Osteocyte (in vitro differentiated cells): Measurements from ENCODE around the gene PTPRN2. TPM values are rescaled to one million over a fixed set of nuclear protein-coding genes. Genes with fewer than 3 reads are reported as not detected.
"Not testable (repeated sequence)": the region's sequence is repeated elsewhere in the genome, so short reads cannot be mapped to it uniquely, and the experiment has no call there.

Source experiments
- DNase-seq: peaks from one replicate; pipeline ENCODE4 v3.0.0; 2021; ENCODE audit warnings: mixed read lengths; ENCODE audit not compliant: unreplicated experiment; ENCODE audit errors: extremely low spot score
- H3K27ac Mint-ChIP-seq: one replicate; pipeline ENCODE4 v1.8.0; 2021; ENCODE audit warnings: mild to moderate bottlenecking, mixed read lengths; ENCODE audit not compliant: unreplicated experiment
- H3K27me3 Mint-ChIP-seq: one replicate; pipeline ENCODE4 v1.8.0; 2021; ENCODE audit warnings: mixed read lengths; ENCODE audit not compliant: unreplicated experiment
- H3K36me3 Mint-ChIP-seq: one replicate; pipeline ENCODE4 v1.8.0; 2021; ENCODE audit warnings: mixed read lengths; ENCODE audit not compliant: unreplicated experiment
- H3K4me1 Mint-ChIP-seq: one replicate; pipeline ENCODE4 v1.8.0; 2021; ENCODE audit warnings: mixed read lengths; ENCODE audit not compliant: unreplicated experiment
- H3K4me3 Mint-ChIP-seq: one replicate; pipeline ENCODE4 v1.8.0; 2021; ENCODE audit warnings: mild to moderate bottlenecking, moderate library complexity, mixed read lengths; ENCODE audit not compliant: unreplicated experiment
- H3K9me3 Mint-ChIP-seq: one replicate; pipeline ENCODE4 v1.8.0; 2021; ENCODE audit warnings: mixed read lengths; ENCODE audit not compliant: unreplicated experiment
- total RNA-seq: library from RNA; stranded (reverse); gene quantifications from 2 replicates; pipeline ENCODE4 v1.2.1, GENCODE V29; 2021
- TF ChIP-seq, protein P1 (sequence below): fragments of 200-600 bp; sonication (generic); IDR thresholded peaks from 2 replicates; pipeline ENCODE4 v1.5.0; 2021; ENCODE audit warnings: antibody characterized with exemption, mild to moderate bottlenecking, moderate library complexity

The PTPRN2 gene
- total RNA-seq, 1 donor from 2014 or later: 0.59 TPM

DNA sequence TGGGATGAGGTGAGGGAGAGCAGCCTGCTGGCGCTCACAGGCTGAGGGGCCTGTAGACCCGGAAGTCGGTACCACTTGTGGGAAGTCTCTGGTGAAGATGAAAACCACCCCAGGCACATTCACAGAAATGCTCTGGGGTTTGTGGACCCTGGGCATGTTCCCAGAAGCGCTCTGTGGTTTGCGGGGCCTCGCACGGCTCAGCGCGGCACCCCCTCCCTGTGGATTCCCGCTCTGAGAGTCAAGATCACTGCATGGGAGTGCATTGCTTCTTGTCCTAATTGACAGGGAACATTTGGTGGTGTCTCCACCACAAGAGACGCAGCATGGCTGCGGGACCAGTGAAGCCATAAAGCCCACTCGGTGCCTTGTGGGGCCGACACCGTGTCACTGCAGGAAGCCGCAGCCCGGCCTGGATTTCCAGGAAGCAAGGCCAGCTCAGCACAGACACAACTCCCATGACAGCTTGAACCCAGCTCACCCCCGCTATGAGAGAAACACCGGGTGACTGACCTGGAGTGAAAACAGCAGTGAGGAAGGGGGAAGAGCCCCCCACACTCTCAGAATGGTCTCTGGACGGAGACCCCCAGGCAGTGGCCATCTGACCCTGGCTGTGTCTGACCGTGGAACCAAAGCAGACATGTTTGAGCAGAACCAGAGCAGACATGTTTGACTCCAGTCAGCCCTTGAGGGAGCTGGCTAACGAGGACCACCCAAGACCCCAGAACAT, 157.2 kb downstream of the PTPRN2 start:
- TF ChIP-seq, protein P1, sequence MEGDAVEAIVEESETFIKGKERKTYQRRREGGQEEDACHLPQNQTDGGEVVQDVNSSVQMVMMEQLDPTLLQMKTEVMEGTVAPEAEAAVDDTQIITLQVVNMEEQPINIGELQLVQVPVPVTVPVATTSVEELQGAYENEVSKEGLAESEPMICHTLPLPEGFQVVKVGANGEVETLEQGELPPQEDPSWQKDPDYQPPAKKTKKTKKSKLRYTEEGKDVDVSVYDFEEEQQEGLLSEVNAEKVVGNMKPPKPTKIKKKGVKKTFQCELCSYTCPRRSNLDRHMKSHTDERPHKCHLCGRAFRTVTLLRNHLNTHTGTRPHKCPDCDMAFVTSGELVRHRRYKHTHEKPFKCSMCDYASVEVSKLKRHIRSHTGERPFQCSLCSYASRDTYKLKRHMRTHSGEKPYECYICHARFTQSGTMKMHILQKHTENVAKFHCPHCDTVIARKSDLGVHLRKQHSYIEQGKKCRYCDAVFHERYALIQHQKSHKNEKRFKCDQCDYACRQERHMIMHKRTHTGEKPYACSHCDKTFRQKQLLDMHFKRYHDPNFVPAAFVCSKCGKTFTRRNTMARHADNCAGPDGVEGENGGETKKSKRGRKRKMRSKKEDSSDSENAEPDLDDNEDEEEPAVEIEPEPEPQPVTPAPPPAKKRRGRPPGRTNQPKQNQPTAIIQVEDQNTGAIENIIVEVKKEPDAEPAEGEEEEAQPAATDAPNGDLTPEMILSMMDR: no peak
- Mint-ChIP-seq H3K4me3 (no peak overlapping the region), H3K9me3 (peaks cover 5% of the 10 kb centered on the region), H3K36me3 (no peaks in the 10 kb centered on the region), H3K4me1 (no peaks in the 10 kb centered on the region), H3K27ac (no peak overlapping the region), H3K27me3 (no peaks in the 10 kb centered on the region)
- DNase-seq: no peak

DNA sequence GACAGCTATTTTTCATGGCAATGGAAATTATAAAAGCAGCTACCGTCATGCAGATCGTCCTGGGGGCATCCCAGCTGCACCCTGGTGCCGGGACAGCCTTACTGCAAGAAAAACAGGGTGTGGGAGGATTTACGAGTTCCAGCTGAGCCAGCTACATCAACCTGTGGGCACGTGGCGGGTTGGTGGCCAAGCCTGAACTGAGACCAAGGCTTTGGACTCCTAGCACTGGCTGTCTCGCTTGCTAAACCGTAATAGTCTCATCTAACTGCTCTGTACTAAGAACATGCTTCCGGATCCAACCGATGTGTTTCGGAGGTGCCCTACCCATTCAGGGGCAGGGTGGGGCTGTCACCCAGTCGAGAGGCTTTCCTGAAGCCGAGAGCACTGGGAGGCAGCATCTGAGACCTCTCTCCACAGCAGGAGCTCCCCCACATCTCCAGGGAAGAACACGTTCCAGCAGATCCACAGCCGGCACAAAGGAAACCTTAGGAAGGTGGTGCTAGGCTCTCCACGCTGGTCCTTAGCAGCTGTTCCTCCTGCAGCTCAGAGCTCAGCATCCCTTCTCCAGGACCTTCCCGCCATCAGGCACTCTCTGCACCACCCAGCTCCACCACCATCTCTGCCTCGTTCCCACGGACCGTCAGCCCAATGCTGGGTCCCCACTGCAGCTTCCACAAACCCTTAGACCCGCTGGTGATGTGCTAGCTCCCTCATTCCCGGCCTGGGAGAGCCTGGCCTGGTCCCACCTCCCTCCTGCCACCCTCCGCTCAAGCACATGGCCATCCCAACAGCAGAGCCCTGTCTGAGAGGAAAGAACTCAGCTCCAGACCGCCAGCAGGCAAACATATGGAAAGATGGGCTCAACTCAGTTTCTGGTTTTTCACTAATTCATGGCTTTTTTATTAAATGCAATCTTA, 158.5 kb downstream of the PTPRN2 start:
- Mint-ChIP-seq H3K27me3 (no peaks in the 10 kb centered on the region), H3K36me3 (no peaks in the 10 kb centered on the region), H3K27ac (no peak overlapping the region), H3K9me3 (peaks cover 4% of the 10 kb centered on the region), H3K4me1 (no peaks in the 10 kb centered on the region), H3K4me3 (no peak overlapping the region)
- TF ChIP-seq, protein P1: no peak
- DNase-seq: no peak

DNA sequence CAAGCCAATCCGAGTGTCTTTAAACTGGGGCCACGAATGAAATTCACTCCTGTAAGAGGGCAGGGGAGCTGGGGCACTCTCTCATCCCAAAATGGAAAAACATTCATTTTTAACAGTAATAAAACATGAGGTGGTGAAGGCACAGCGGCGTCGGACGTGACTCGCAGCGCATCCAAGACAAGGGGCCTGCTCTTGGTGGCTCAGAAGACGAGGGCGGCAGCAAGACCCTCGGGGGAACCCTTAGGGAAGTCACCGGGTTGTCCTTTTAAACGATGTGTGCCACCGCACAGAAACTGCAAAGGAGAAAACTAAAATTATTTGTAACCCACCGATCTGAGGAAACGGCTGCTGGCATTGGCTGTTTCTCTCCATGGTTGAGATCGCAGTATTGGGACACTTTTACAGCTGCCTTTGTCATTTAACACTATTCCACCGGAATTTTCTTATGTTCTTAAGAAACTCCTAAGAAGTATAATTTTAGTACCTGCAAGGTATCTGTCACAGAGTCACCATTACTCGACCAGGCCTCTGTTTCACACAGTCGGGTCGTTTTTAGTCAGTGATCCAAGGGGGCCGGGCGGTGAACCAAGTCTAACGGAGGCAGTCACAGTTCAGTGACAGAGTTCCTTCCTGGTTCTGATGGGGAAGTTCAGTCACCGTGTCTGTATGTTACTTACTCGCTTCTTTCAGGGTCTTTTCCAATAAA, 159.3 kb downstream of the PTPRN2 start:
- Mint-ChIP-seq H3K4me3 (no peak overlapping the region), H3K4me1 (no peaks in the 10 kb centered on the region), H3K27me3 (no peaks in the 10 kb centered on the region), H3K27ac (no peak overlapping the region), H3K36me3 (no peaks in the 10 kb centered on the region), H3K9me3 (peaks cover 4% of the 10 kb centered on the region)
- TF ChIP-seq, protein P1: no peak
- no peak for DNase-seq

DNA sequence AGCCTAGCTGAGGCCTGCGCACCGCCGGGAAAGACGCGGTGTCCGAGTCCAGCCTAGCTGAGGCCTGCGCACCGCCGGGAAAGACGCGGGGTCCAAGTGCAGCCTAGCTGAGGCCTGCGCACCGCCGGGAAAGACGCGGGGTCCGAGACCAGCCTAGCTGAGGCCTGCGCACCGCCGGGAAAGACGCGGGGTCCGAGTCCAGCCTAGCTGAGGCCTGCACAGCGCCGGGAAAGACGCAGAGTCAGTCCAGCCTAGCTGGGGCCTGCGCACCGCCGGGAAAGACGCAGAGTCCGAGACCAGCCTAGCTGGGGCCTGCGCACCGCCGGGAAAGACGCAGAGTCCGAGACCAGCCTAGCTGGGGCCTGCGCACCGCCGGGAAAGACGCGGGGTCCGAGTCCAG, 161.9 kb downstream of the PTPRN2 start:
- H3K27ac Mint-ChIP-seq, H3K9me3 Mint-ChIP-seq, H3K36me3 Mint-ChIP-seq, DNase-seq, H3K4me1 Mint-ChIP-seq, H3K4me3 Mint-ChIP-seq, H3K27me3 Mint-ChIP-seq: not testable (repeated sequence)

DNA sequence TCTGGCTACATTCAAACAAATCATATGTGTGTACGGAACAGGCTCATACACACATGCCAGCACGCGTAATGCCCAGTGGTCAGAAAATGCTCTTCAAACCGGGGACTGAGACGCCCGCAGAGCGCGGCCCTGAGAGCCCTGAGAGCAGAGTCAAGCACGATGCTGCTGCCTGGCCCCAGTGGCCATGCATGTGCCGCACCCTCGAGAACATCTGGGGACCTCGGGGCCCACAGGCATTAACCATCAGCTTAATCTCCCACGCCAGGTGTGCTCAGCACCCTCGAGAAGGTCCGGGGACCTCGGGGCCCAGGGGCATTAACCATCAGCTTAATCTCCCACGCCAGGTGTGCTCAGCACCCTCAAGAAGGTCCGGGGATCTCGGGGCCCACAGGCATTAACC, 163.1 kb downstream of the PTPRN2 start:
- TF ChIP-seq, protein P1: no peak
- peaks cover 5% of the 10 kb centered on the region for H3K9me3 Mint-ChIP-seq
- H3K4me1 Mint-ChIP-seq: no peaks in the 10 kb centered on the region
- H3K27ac Mint-ChIP-seq: no peak overlapping the region
- H3K36me3 Mint-ChIP-seq: no peaks in the 10 kb centered on the region
- no peak for DNase-seq
- no peaks in the 10 kb centered on the region for H3K27me3 Mint-ChIP-seq
- no peak overlapping the region for H3K4me3 Mint-ChIP-seq
